SK-N-SH (cell line): ENCODE data around the gene UBE2D2. TPM values are rescaled to one million over a fixed set of nuclear protein-coding genes. Genes with fewer than 3 reads are reported as not detected.

ENCODE experiments used
- CTCF ChIA-PET: fragments of 300-600, 350-600 bp; formaldehyde crosslinking; extraction: SDS; loops from one replicate; lab custom pipeline; 2021; lab: Yijun Ruan, JAX
- POLR2A ChIA-PET: fragments of 350-600 bp; sonication (Branson Sonifier 250); formaldehyde crosslinking; extraction: SDS; loops from one replicate; lab custom pipeline; 2020; ENCODE audit warnings: antibody characterized with exemption, inconsistent platforms; lab: Yijun Ruan, JAX
- DNase-seq: peaks from one replicate; pipeline ENCODE4 v3.0.0; 2012
- H2AFZ ChIP-seq: fragments of 200-600 bp; sonication (generic); 2 replicates; pipeline ENCODE4 v1.8.1; 2016; ENCODE audit warnings: antibody characterized with exemption, mild to moderate bottlenecking, low read depth
- H3F3A ChIP-seq: fragments of 200-600 bp; sonication (generic); replicated peaks from 2 replicates; pipeline ENCODE3; 2016; ENCODE audit warnings: antibody characterized with exemption, mild to moderate bottlenecking; ENCODE audit not compliant: insufficient read depth
- H3K27ac ChIP-seq, 2 experiments: fragments of 200-500 bp in 1 of 2; fragments of 200-600 bp in 1 of 2; sonication (Bioruptor generic) in 1 of 2; sonication (generic), shearing (Covaris generic) in 1 of 2; 2 replicates each; pipeline versions ENCODE4 v1.5.1 to v1.6.1; 2014 to 2016; ENCODE audit warnings: low read depth in 2 of 2, inconsistent platforms in 1 of 2, low read length in 1 of 2, mild to moderate bottlenecking in 1 of 2, mixed read lengths in 1 of 2
- H3K27me3 ChIP-seq: fragments of 200-600 bp; sonication (generic), shearing (Covaris generic); 2 replicates; pipeline ENCODE4 v1.6.1; 2016; ENCODE audit warnings: mixed run types; ENCODE audit not compliant: insufficient read depth
- H3K36me3 ChIP-seq, 2 experiments: fragments of 200-500 bp in 1 of 2; fragments of 200-600 bp in 1 of 2; sonication (Bioruptor generic) in 1 of 2; sonication (generic) in 1 of 2; replicated peaks in 1 of 2; 2 replicates each; pipeline versions ENCODE3 to v1.5.1; 2014 to 2016; ENCODE audit warnings: low read length in 1 of 2, mild to moderate bottlenecking in 1 of 2; ENCODE audit not compliant: insufficient read depth in 2 of 2, control insufficient read depth in 1 of 2
- H3K4me1 ChIP-seq, 2 experiments: fragments of 200-500 bp in 1 of 2; fragments of 200-600 bp in 1 of 2; sonication (Bioruptor generic) in 1 of 2; sonication (generic), shearing (Covaris generic) in 1 of 2; 2 replicates each; pipeline versions ENCODE4 v1.5.1 to v1.6.1; 2014 to 2016; ENCODE audit warnings: low read depth in 1 of 2, low read length in 1 of 2, mixed run types in 1 of 2; ENCODE audit not compliant: insufficient read depth in 2 of 2, control insufficient read depth in 1 of 2
- H3K4me2 ChIP-seq: fragments of 200-600 bp; sonication (generic), shearing (Covaris generic); 2 replicates; pipeline ENCODE4 v1.6.1; 2017; ENCODE audit warnings: mixed run types
- H3K4me3 ChIP-seq, 2 experiments: fragments of 200-500 bp in 1 of 2; fragments of 200-600 bp in 1 of 2; sonication (Bioruptor generic) in 1 of 2; sonication (generic), shearing (Covaris generic) in 1 of 2; 2 replicates each; pipeline versions ENCODE4 v1.5.1 to v1.8.1; 2014 to 2016; ENCODE audit warnings: low read depth in 2 of 2, inconsistent platforms in 1 of 2, low read length in 1 of 2, mild to moderate bottlenecking in 1 of 2, mixed read lengths in 1 of 2, moderate library complexity in 1 of 2
- H3K79me2 ChIP-seq: fragments of 200-600 bp; sonication (generic); 2 replicates; pipeline ENCODE4 v1.8.1; 2017; ENCODE audit warnings: mild to moderate bottlenecking; ENCODE audit not compliant: insufficient read depth
- H3K9ac ChIP-seq: fragments of 200-600 bp; sonication (generic); 2 replicates; pipeline ENCODE4 v1.6.1; 2017; ENCODE audit warnings: mixed run types
- H3K9me2 ChIP-seq: fragments of 200-600 bp; sonication (generic); 2 replicates; pipeline ENCODE4 v1.6.1; 2017; ENCODE audit warnings: mixed run types
- H3K9me3 ChIP-seq: fragments of 200-600 bp; sonication (generic); 2 replicates; pipeline ENCODE4 v1.6.1; 2017; ENCODE audit warnings: mixed run types, mild to moderate bottlenecking, moderate library complexity
- H4K20me1 ChIP-seq: fragments of 200-600 bp; sonication (generic); 2 replicates; pipeline ENCODE4 v1.6.1; 2017; ENCODE audit warnings: mild to moderate bottlenecking, mixed run types; ENCODE audit not compliant: insufficient read depth
- CHD2 ChIP-seq: fragments of 150-350 bp; IDR thresholded peaks from 2 replicates; pipeline ENCODE4 v1.6.1; 2018; ENCODE audit warnings: low read length; ENCODE audit not compliant: partially characterized antibody
- ELF1 ChIP-seq: IDR thresholded peaks from 2 replicates; pipeline ENCODE4 v1.4.0; 2012
- EP300 ChIP-seq, 2 experiments: IDR thresholded peaks; 2 replicates each; pipeline versions ENCODE4 v1.4.0 to v1.6.1; 2012; ENCODE audit warnings: borderline replicate concordance in 1 of 2, low read depth in 1 of 2, low read length in 1 of 2
- EZH2phosphoT487 ChIP-seq: fragments of 200-600 bp; sonication (generic); IDR thresholded peaks from 2 replicates; pipeline ENCODE4 v1.6.1; 2017; ENCODE audit warnings: low read depth, mixed run types, mild to moderate bottlenecking, antibody characterized with exemption, moderate library complexity, borderline replicate concordance
- FOXJ3 ChIP-seq: sonication (generic); formaldehyde crosslinking; IDR thresholded peaks from 2 replicates; pipeline ENCODE4 v1.5.1; 2020; ENCODE audit warnings: mild to moderate bottlenecking, missing genetic modification reagents
- FOXM1 ChIP-seq: IDR thresholded peaks from 2 replicates; pipeline ENCODE4 v1.4.0; 2012; ENCODE audit warnings: low read depth, mild to moderate bottlenecking
- GABPA ChIP-seq: IDR thresholded peaks from 2 replicates; pipeline ENCODE4 v1.4.0; 2012; ENCODE audit warnings: low read depth, mild to moderate bottlenecking
- POLR2AphosphoS5 ChIP-seq: IDR thresholded peaks from 2 replicates; pipeline ENCODE4 v1.6.1; 2012; ENCODE audit warnings: low read depth, low read length
- RAD21 ChIP-seq: IDR thresholded peaks from 2 replicates; pipeline ENCODE4 v1.6.1; 2012; ENCODE audit warnings: mild to moderate bottlenecking, low read length
- RFX5 ChIP-seq: IDR thresholded peaks from 2 replicates; pipeline ENCODE4 v1.6.1; 2012; ENCODE audit warnings: mild to moderate bottlenecking, improper control_type of control experiment, low read length
- RXRA ChIP-seq: IDR thresholded peaks from 2 replicates; pipeline ENCODE4 v1.4.0; 2012; ENCODE audit warnings: low read depth, mild to moderate bottlenecking, borderline replicate concordance
- SIN3A ChIP-seq: IDR thresholded peaks from 2 replicates; pipeline ENCODE4 v1.6.1; 2012; ENCODE audit warnings: low read depth, mild to moderate bottlenecking, low read length, moderate library complexity, borderline replicate concordance
- TAF1 ChIP-seq: IDR thresholded peaks from 2 replicates; pipeline ENCODE4 v1.6.1; 2012; ENCODE audit warnings: low read depth, mild to moderate bottlenecking, low read length, moderate library complexity, borderline replicate concordance
- TCF12 ChIP-seq: IDR thresholded peaks from 2 replicates; pipeline ENCODE4 v1.4.0; 2012
- TEAD4 ChIP-seq: IDR thresholded peaks from 2 replicates; pipeline ENCODE4 v1.4.0; 2012; ENCODE audit warnings: mild to moderate bottlenecking, borderline replicate concordance; ENCODE audit not compliant: insufficient read depth
- YY1 ChIP-seq: IDR thresholded peaks from 2 replicates; pipeline ENCODE4 v1.4.0; 2012; ENCODE audit warnings: low read depth, mild to moderate bottlenecking
- WGBS: methylation state at CpG from one replicate; pipeline ENCODE4 v1.1.6; 2017; ENCODE audit warnings: low lambda C conversion rate; 5-methylcytosine and 5-hydroxymethylcytosine counted together
- polyA plus RNA-seq, 3 experiments: library from polyadenylated mRNA; depleted of rRNA; stranded (reverse); fragments of >200 nt; gene quantifications; 2 replicates each; pipeline ENCODE4 v1.2.3, GENCODE V29; 2012
- TF ChIP-seq, protein P1 (sequence below): fragments of 150-350 bp; IDR thresholded peaks from 2 replicates; pipeline ENCODE4 v1.6.1; 2016; ENCODE audit warnings: mild to moderate bottlenecking, low read depth, low read length
- TF ChIP-seq, protein P2 (sequence below): IDR thresholded peaks from 2 replicates; pipeline ENCODE4 v1.4.0; 2012; ENCODE audit warnings: low read depth, borderline replicate concordance
- TF ChIP-seq, protein P3 (sequence below): IDR thresholded peaks from 2 replicates; pipeline ENCODE4 v1.6.1; 2012; ENCODE audit warnings: mild to moderate bottlenecking, low read depth, low read length, moderate library complexity
- TF ChIP-seq, protein P4 (sequence below): IDR thresholded peaks from 2 replicates; pipeline ENCODE4 v1.4.0; 2012; ENCODE audit warnings: low read depth, borderline replicate concordance

The UBE2D2 gene
- polyA plus RNA-seq, 1 of the 3 experiments (the other 2 are of a cell fraction) = 24.5 TPM

DNA sequence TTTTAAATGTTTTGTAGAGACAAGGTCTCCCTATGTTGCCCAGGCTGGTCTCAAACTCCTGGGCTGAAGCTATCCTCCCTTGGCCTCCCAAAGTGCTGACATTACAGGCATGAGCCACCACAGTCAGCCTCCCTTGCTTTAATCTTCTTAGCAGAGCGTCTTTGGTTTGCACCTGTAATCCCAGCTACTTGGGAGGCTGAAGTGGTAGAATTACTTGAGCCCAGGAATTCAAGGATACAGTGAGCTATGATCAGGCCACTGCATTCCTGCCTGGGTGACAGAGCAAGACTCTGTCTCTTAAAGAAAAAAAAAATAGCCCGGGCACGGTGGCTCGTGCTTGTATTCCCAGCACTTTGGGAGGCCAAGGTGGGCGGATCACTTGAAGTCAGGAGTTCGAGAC is 27.8 kb downstream of the UBE2D2 start:
- Histone ChIP-seq H3K4me3 (no peak overlapping the region), H3K27me3 (no peaks in the 10 kb centered on the region), H3K4me1 (no peaks in the 10 kb centered on the region), H3F3A (peaks cover 29% of the 10 kb centered on the region), H2AFZ (no peak overlapping the region), H3K9me2 (no peaks in the 10 kb centered on the region), H4K20me1 (peaks cover 86% of the 10 kb centered on the region), H3K27ac (no peak overlapping the region), H3K4me2 (no peak overlapping the region), H3K9me3 (no peaks in the 10 kb centered on the region), H3K36me3 (peaks cover 0 to 13% of the 10 kb centered on the region in 2 experiments), H3K9ac (no peak overlapping the region)
- DNase-seq = no peak
- WGBS = 95% methylated on average over 6 of the region's 6 CpGs
- ChIA-PET CTCF (interaction anchor here (1.2 to 4.6 kb wide), 4 partner anchors 9 to 145 kb away, joined by 3 to 24 read pairs (median 4); no protein-coding TSS in a partner anchor), POLR2A (no interaction called here)
- TF ChIP-seq RAD21 (no peak), TCF12 (no peak), FOXM1 (no peak), TEAD4 (no peak), EZH2phosphoT487 (no peak), EP300 (IDR thresholded peaks at IDR 0.05; ENCODE audit: borderline replicate concordance in 1 of 2, low read depth in 1 of 2, low read length in 1 of 2) (no peak), SIN3A (no peak), YY1 (no peak), CHD2 (no peak), GABPA (no peak), RFX5 (no peak), POLR2AphosphoS5 (no peak)
- TF ChIP-seq, protein P1, sequence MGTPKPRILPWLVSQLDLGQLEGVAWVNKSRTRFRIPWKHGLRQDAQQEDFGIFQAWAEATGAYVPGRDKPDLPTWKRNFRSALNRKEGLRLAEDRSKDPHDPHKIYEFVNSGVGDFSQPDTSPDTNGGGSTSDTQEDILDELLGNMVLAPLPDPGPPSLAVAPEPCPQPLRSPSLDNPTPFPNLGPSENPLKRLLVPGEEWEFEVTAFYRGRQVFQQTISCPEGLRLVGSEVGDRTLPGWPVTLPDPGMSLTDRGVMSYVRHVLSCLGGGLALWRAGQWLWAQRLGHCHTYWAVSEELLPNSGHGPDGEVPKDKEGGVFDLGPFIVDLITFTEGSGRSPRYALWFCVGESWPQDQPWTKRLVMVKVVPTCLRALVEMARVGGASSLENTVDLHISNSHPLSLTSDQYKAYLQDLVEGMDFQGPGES = no peak
- TF ChIP-seq, all 33 proteins: peak for 0
- H3K79me2 ChIP-seq = peaks cover 99% of the 10 kb centered on the region

DNA sequence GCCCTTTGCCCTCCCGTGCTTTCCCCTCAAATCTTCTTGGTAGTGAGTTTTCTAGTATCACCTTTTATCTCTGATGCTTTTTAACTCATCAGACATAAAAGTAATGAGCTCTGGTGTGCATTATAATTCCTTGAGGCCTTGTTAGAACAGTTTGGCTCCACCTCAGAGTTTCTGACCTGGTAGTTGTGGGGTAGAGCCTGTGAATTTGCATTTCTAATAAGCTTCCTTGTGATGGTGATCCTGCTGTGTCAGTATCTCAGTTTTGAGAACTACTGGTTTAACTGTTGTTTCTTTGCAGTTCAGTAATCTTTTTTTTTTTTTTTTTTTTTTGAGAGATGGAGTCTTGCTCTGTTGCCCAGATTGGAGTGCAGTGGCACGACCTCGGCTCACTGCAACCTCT is 31.1 kb downstream of the UBE2D2 start:
- no peaks in the 10 kb centered on the region for H3K27me3 ChIP-seq
- H3K4me3 ChIP-seq = no peak overlapping the region
- no peak overlapping the region for H3K9ac ChIP-seq
- peaks cover 92% of the 10 kb centered on the region for H4K20me1 ChIP-seq
- H3K9me2 ChIP-seq = no peaks in the 10 kb centered on the region
- H2AFZ ChIP-seq = no peak overlapping the region
- H3K4me1 ChIP-seq = no peaks in the 10 kb centered on the region
- H3K9me3 ChIP-seq = no peaks in the 10 kb centered on the region
- WGBS = 98% methylated on average over 3 of the region's 3 CpGs
- ChIA-PET POLR2A (no interaction called here), CTCF (interaction anchor here (0.6 to 2.6 kb wide), 2 partner anchors 173 to 553 kb away, joined by 3 to 8 read pairs; no protein-coding TSS in a partner anchor)
- H3K27ac ChIP-seq = no peak overlapping the region
- H3F3A ChIP-seq = peaks cover 31% of the 10 kb centered on the region
- no peak for DNase-seq
- no peak overlapping the region for H3K4me2 ChIP-seq
- H3K79me2 ChIP-seq = peaks cover 99% of the 10 kb centered on the region
- peaks cover 0 to 23% of the 10 kb centered on the region in 2 experiments for H3K36me3 ChIP-seq
- no peak for TF ChIP-seq TAF1
- TF ChIP-seq, protein P1 = no peak
- no peak for TF ChIP-seq RXRA
- TF ChIP-seq, protein P2, sequence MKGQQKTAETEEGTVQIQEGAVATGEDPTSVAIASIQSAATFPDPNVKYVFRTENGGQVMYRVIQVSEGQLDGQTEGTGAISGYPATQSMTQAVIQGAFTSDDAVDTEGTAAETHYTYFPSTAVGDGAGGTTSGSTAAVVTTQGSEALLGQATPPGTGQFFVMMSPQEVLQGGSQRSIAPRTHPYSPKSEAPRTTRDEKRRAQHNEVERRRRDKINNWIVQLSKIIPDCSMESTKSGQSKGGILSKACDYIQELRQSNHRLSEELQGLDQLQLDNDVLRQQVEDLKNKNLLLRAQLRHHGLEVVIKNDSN = no peak
- TF ChIP-seq, protein P3, sequence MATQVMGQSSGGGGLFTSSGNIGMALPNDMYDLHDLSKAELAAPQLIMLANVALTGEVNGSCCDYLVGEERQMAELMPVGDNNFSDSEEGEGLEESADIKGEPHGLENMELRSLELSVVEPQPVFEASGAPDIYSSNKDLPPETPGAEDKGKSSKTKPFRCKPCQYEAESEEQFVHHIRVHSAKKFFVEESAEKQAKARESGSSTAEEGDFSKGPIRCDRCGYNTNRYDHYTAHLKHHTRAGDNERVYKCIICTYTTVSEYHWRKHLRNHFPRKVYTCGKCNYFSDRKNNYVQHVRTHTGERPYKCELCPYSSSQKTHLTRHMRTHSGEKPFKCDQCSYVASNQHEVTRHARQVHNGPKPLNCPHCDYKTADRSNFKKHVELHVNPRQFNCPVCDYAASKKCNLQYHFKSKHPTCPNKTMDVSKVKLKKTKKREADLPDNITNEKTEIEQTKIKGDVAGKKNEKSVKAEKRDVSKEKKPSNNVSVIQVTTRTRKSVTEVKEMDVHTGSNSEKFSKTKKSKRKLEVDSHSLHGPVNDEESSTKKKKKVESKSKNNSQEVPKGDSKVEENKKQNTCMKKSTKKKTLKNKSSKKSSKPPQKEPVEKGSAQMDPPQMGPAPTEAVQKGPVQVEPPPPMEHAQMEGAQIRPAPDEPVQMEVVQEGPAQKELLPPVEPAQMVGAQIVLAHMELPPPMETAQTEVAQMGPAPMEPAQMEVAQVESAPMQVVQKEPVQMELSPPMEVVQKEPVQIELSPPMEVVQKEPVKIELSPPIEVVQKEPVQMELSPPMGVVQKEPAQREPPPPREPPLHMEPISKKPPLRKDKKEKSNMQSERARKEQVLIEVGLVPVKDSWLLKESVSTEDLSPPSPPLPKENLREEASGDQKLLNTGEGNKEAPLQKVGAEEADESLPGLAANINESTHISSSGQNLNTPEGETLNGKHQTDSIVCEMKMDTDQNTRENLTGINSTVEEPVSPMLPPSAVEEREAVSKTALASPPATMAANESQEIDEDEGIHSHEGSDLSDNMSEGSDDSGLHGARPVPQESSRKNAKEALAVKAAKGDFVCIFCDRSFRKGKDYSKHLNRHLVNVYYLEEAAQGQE = no peak
- TF ChIP-seq ELF1 = no peak
- TF ChIP-seq GABPA = no peak
- TF ChIP-seq POLR2AphosphoS5 = no peak
- TF ChIP-seq, protein P4, sequence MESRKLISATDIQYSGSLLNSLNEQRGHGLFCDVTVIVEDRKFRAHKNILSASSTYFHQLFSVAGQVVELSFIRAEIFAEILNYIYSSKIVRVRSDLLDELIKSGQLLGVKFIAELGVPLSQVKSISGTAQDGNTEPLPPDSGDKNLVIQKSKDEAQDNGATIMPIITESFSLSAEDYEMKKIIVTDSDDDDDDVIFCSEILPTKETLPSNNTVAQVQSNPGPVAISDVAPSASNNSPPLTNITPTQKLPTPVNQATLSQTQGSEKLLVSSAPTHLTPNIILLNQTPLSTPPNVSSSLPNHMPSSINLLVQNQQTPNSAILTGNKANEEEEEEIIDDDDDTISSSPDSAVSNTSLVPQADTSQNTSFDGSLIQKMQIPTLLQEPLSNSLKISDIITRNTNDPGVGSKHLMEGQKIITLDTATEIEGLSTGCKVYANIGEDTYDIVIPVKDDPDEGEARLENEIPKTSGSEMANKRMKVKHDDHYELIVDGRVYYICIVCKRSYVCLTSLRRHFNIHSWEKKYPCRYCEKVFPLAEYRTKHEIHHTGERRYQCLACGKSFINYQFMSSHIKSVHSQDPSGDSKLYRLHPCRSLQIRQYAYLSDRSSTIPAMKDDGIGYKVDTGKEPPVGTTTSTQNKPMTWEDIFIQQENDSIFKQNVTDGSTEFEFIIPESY = no peak
- no peak for TF ChIP-seq FOXJ3 (CRISPR knock-in tag)
